Astrocyte (in vitro differentiated cells and primary cell): Measurements from ENCODE around the gene VWCE.
"Not testable (repeated sequence)": the region's sequence is repeated elsewhere in the genome, so short reads cannot be mapped to it uniquely, and the experiment has no call there.

Experiments used
- EZH2 ChIP-seq: IDR thresholded peaks from 2 replicates; pipeline ENCODE4 v1.6.1; 2012; ENCODE audit warnings: mild to moderate bottlenecking, low read length, inconsistent platforms; ENCODE audit not compliant: insufficient read depth
- TF ChIP-seq, protein P1 (sequence below): IDR thresholded peaks from 2 replicates; pipeline ENCODE4 v1.5.1; 2011; ENCODE audit warnings: low read depth, mild to moderate bottlenecking, inconsistent platforms, low read length, moderate library complexity; ENCODE audit not compliant: insufficient read depth

- TF ChIP-seq, protein P1, sequence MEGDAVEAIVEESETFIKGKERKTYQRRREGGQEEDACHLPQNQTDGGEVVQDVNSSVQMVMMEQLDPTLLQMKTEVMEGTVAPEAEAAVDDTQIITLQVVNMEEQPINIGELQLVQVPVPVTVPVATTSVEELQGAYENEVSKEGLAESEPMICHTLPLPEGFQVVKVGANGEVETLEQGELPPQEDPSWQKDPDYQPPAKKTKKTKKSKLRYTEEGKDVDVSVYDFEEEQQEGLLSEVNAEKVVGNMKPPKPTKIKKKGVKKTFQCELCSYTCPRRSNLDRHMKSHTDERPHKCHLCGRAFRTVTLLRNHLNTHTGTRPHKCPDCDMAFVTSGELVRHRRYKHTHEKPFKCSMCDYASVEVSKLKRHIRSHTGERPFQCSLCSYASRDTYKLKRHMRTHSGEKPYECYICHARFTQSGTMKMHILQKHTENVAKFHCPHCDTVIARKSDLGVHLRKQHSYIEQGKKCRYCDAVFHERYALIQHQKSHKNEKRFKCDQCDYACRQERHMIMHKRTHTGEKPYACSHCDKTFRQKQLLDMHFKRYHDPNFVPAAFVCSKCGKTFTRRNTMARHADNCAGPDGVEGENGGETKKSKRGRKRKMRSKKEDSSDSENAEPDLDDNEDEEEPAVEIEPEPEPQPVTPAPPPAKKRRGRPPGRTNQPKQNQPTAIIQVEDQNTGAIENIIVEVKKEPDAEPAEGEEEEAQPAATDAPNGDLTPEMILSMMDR, result not testable (repeated sequence)
- not testable (repeated sequence) for TF ChIP-seq EZH2
These were observed 54.8 kb downstream of the VWCE start for GRCh38 chr11:61240288-61240687.
